Psoas muscle (tissue), 8 donors: ENCODE measurements around the gene ZDHHC5. TPM values are rescaled to one million over a fixed set of nuclear protein-coding genes. Genes with fewer than 3 reads are reported as not detected.
A peak's percentile ranks its signal among the peaks of the same experiment; 100 is the strongest.
"Not testable (repeated sequence)": the region's sequence is repeated elsewhere in the genome, so short reads cannot be mapped to it uniquely, and the experiment has no call there.

Experiments used
- ATAC-seq, 4 donors: fragments of 200-7000 bp; cut with Tn5 transposase; one replicate each; pipeline ENCODE4 v1.9.1; 2020; ENCODE audit warnings: moderate library complexity in 3 of 4, mild to moderate bottlenecking in 2 of 4
- DNase-seq, 2 donors: peaks; one replicate each; pipeline ENCODE4 v3.0.0-alpha.2; 2020
- H3K27ac ChIP-seq: fragments of 200-600 bp; one replicate; pipeline ENCODE4 v1.8.0; 2022
- H3K27me3 ChIP-seq, 3 donors: fragments of 200-600 bp in 1 of 3; one replicate each; pipeline versions ENCODE4 v1.6.1 to v1.8.0; 2013 to 2022; ENCODE audit warnings: low read length in 2 of 3, mild to moderate bottlenecking in 2 of 3, moderate library complexity in 1 of 3; ENCODE audit not compliant: insufficient read depth in 3 of 3
- H3K36me3 ChIP-seq, 2 donors: fragments of 200-600 bp in 1 of 2; one replicate each; pipeline versions ENCODE4 v1.6.1 to v1.8.0; 2013 to 2022; ENCODE audit warnings: low read depth in 1 of 2, mild to moderate bottlenecking in 1 of 2, moderate library complexity in 1 of 2; ENCODE audit not compliant: insufficient read depth in 1 of 2
- H3K4me1 ChIP-seq: fragments of 200-600 bp; one replicate; pipeline ENCODE4 v1.8.0; 2022
- H3K4me3 ChIP-seq: fragments of 200-600 bp; one replicate; pipeline ENCODE4 v1.8.0; 2022; ENCODE audit warnings: mild to moderate bottlenecking
- H3K9me3 ChIP-seq: fragments of 200-600 bp; one replicate; pipeline ENCODE4 v1.8.0; 2022
- WGBS, 3 donors: extraction: QIAGEN DNeasy Blood & Tissue Kit; methylation state at CpG; one replicate each; pipeline versions ENCODE4 v1.1.6 to v1.1.7; 2013; 5-methylcytosine and 5-hydroxymethylcytosine counted together
- intact Hi-C, 2 donors: fragments of 100-400 bp; cut with DNase I; formaldehyde crosslinking; loops; one replicate each; pipeline versions ENCODE4 v1.11.0 to v1.14.2; 2022
- polyA plus RNA-seq, 3 donors: library from polyadenylated mRNA; stranded (reverse); fragments of 200-250 nt; gene quantifications; one replicate each; pipeline ENCODE4 v1.2.3, GENCODE V29; 2013
- total RNA-seq, 4 donors: library from RNA; stranded (reverse); fragmentation: NEBNext Ultra II Directional in 2 of 4; extraction: Animal tissue kit (Norgen Biotek cat#: 25700) in 2 of 4; gene quantifications; one replicate each; pipeline versions ENCODE4 v1.2.1 to v1.2.4, GENCODE V29; 2021 to 2023
- TF ChIP-seq, protein P1 (sequence below): fragments of 200-600 bp; IDR thresholded peaks from one replicate; pipeline ENCODE4 v1.8.0; 2022; ENCODE audit warnings: antibody characterized with exemption
- donor health status: healthy with polysubstance abuse.
- donor health status: DM: no; HTN: no; CAD: no; lungs with moderate emphysema.
- donor health status: Bipolar disorder and iron deficiency.
- donor health status: healthy.
- donor health status: DM: yes; HTN: yes; CAD: no.
- donor health status: DM: no; HTN: no; CAD: no.
- donor health status: DM: no; HTN: no; CAD: no.
- donor health status: DM: yes; HTN: yes; CAD: no.

Gene ZDHHC5
- total and polyA plus RNA-seq, 7 donors: 32.4 to 63.6 (median 58.0) TPM

DNA sequence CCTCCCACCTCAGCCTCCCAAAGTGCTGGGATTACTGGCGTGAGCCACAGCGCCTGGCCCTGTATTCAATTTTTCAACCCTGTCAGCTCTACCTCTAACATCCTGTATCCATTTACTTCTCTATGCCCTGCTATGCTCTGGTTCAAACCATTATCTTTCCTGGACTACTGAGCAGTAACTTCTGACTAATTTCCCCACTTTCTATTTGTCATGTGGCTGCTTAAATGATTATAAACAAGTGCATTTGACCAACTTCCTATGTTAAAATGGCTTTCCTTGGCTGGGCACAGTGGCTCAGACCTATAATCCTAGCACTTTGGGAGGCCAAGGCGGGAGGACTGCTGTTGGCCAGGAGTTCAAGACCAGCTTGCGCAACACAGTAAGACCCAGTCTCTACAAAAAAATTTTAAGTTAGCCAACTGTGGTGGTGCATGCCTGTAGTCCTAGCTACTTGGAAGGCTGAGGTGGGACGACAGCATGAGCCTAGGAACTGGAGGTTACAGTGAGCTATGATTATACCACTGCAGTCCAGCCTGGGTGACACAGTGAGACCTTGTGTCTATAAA, 42.0 kb downstream of the ZDHHC5 start:
- no peaks in the 10 kb centered on the region for H3K9me3 ChIP-seq
- no peak overlapping the region for H3K4me3 ChIP-seq
- no peak overlapping the region for H3K27ac ChIP-seq
- H3K36me3 ChIP-seq: peaks cover 0 to 29% of the 10 kb centered on the region in 2 donors
- intact Hi-C loops: loop anchor here (5.0 kb wide), 2 partner anchors 38 to 43 kb away; partner anchors contain the start of gene ZDHHC5 (in 1 of the 2)
- TF ChIP-seq, protein P1, sequence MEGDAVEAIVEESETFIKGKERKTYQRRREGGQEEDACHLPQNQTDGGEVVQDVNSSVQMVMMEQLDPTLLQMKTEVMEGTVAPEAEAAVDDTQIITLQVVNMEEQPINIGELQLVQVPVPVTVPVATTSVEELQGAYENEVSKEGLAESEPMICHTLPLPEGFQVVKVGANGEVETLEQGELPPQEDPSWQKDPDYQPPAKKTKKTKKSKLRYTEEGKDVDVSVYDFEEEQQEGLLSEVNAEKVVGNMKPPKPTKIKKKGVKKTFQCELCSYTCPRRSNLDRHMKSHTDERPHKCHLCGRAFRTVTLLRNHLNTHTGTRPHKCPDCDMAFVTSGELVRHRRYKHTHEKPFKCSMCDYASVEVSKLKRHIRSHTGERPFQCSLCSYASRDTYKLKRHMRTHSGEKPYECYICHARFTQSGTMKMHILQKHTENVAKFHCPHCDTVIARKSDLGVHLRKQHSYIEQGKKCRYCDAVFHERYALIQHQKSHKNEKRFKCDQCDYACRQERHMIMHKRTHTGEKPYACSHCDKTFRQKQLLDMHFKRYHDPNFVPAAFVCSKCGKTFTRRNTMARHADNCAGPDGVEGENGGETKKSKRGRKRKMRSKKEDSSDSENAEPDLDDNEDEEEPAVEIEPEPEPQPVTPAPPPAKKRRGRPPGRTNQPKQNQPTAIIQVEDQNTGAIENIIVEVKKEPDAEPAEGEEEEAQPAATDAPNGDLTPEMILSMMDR: no peak
- H3K27me3 ChIP-seq: no peaks in the 10 kb centered on the region
- H3K4me1 ChIP-seq: peaks cover 32% of the 10 kb centered on the region
- WGBS, 3 donors: 89 to 95% (median 92%) methylated on average over 5 of the region's 5 CpGs
- DNase-seq (no peak), ATAC-seq (no peak)

DNA sequence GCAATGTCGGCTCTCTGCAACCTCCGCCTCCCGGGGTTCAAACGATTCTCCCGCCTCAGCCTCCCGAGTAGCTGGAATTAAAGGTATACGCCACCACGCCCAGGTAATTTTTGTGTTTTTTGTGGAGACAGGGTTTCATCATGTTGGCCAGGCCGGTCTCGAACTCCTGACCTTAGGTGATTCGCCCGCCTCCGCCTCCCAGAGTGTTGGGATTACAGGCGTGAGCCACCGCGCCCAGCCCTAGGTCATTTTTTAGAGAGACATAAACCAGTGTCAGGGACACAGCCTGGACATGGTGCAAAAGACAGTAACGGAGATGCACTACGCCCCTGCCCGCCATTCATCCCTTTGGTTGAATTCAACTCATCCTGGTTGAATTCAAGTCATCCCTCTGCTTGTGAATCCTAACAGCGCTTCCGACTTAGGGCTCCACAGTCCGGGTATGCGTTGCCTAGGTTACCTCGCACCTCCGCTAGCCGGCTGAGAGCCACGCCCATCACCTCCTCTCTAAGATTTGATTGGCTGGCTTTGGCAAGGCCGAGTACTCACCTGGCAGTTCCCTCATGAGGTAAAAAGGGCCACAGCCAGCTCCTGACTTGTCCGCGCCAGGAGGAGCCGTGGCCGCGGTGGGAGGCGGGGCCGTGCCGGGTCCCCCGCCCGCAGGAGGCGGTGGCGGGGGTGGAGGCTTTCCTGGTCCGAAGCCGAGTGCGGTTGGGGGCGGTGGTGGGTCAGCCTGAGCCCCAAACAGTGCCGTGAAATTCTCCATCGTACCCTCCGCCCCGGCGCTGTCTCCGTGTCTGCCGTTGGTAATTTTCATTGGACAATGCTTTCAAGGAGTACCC, 43.7 kb downstream of the ZDHHC5 start, which contains the start of gene MED19:
Gene MED19 (minus strand): TSS at position 802 of the 842 bp plus-strand sequence. CDS start 36 bp downstream, at position 766.
- peak within 1 kb of the TSS; percentile 88 for H3K27ac ChIP-seq
- H3K4me1 ChIP-seq: peaks cover 36% of the 10 kb centered on the region
- H3K9me3 ChIP-seq: no peaks in the 10 kb centered on the region
- peak; percentile 80 to 88 for DNase-seq
- H3K36me3 ChIP-seq: peaks cover 0 to 17% of the 10 kb centered on the region in 2 donors
- H3K27me3 ChIP-seq: no peaks in the 10 kb centered on the region
- peak; percentile 48 to 67 (median 52) for ATAC-seq
- WGBS, 3 donors: 5 to 7% (median 6%) methylated on average over 51 of the region's 51 CpGs
- peak within 1 kb of the TSS; percentile 93 for H3K4me3 ChIP-seq
- TF ChIP-seq, protein P1: no peak
- intact Hi-C loops: loop anchor here in 1 of 2 donors (1.0 to 5.0 kb wide), 2 partner anchors 30 to 44 kb away; partner anchors contain the start of genes SELENOH and ZDHHC5

DNA sequence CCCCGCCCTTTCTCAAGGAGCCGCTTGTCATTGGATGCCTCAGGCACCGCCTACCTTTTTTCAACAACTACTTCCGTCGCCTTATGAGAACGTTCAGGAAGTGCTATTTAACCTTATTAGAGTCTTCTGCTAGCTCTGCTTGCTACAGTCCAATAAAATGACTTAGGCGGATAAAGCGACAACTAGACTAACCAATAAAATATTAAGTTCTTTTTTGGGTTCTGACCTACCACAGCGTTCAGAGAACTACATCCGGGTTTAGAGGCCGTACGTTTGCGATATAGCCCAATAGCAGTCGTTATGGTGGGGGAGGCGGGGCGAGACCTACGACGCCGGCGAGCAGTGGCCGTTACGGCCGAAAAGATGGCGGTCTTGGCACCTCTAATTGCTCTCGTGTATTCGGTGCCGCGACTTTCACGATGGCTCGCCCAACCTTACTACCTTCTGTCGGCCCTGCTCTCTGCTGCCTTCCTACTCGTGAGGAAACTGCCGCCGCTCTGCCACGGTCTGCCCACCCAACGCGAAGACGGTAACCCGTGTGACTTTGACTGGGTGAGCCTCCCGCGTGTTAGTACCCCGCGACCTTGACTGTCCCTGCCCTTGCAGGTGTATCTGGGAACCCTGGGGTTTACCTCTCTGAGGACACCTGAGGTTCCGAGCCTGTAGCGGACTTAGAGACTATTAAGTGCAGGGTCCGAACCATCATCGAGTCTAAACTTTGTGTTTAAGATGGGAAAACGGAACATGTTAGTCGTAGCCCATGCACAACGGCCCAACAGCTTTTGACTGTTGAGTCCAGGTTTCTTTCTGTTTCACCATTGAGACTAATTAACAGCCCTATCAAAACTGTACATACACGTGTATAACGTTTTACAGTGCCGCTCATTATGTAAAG, 44.6 kb downstream of the ZDHHC5 start, which contains the start of gene TMX2:
Gene TMX2 (plus strand): TSS at position 338 of the 895 bp plus-strand sequence. CDS start 26 bp downstream, at position 364.
- peaks cover 0 to 9% of the 10 kb centered on the region in 2 donors for H3K36me3 ChIP-seq
- H3K9me3 ChIP-seq: no peaks in the 10 kb centered on the region
- peak; percentile 95 to 97 (median 96) for ATAC-seq
- TF ChIP-seq, protein P1: no peak
- no peaks in the 10 kb centered on the region for H3K27me3 ChIP-seq
- peak within 1 kb of the TSS; percentile 93 for H3K4me3 ChIP-seq
- DNase-seq: peak; percentile 91 to 95
- WGBS, 3 donors: 0 to 1% (median 0%) methylated on average over 51 to 53 of the region's 53 CpGs
- intact Hi-C loops: loop anchor here in 1 of 2 donors (1.0 to 5.0 kb wide), 2 partner anchors 29 to 45 kb away; partner anchors contain the start of genes SELENOH and ZDHHC5
- peaks cover 36% of the 10 kb centered on the region for H3K4me1 ChIP-seq
- peak within 1 kb of the TSS; percentile 88 for H3K27ac ChIP-seq

DNA sequence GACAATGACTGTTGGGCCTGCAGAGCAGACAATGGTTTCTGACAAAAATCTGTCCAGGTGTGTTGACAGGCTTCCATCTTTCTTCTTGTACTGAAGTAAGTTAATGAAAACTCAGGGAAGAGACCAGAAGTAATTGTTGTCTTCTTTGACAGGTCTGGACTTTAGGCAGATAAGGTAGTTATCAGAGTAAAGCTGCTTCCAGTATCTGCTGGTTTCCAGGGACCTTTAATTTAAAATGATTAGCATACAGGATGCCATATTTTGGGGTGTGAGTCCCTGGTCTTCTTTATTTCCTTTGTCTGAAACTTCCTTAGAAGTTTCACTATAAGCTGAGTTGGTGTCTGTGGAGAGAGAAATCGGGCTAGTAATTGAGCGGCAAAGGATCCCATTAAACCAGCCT, 45.9 kb downstream of the ZDHHC5 start:
- peaks cover 36% of the 10 kb centered on the region for H3K4me1 ChIP-seq
- peaks cover 0 to 19% of the 10 kb centered on the region in 2 donors for H3K36me3 ChIP-seq
- DNase-seq (no peak), ATAC-seq (no peak)
- no peaks in the 10 kb centered on the region for H3K27me3 ChIP-seq
- intact Hi-C loops: loop anchor here in 1 of 2 donors (5.0 kb wide), 1 partner anchor 47 kb away; the partner anchor contains the start of gene ZDHHC5
- no peak overlapping the region for H3K27ac ChIP-seq
- WGBS, 3 donors: 90 to 97% (median 91%) methylated on average over 2 of the region's 2 CpGs
- H3K9me3 ChIP-seq: no peaks in the 10 kb centered on the region
- TF ChIP-seq, protein P1: no peak
- H3K4me3 ChIP-seq: peak overlapping the region; percentile 93

DNA sequence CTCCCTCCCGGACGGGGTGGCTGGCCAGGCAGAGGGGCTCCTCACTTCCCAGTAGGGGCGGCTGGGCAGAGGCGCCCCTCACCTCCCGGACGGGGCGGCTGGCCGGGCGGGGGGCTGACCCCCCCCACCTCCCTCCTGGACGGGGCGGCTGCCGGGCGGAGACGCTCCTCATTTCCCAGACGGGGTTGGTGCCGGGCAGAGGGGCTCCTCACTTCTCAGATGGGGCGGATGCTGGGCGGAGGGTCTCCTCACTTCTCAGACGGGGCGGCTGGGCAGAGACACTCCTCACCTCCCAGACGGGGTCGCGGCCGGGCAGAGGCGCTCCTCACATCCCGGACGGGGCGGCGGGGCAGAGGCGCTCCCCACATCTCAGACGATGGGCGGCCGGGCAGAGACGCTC, 48.8 kb downstream of the ZDHHC5 start:
- H3K9me3 ChIP-seq, H3K27ac ChIP-seq, H3K4me3 ChIP-seq, H3K27me3 ChIP-seq, DNase-seq, ATAC-seq, intact Hi-C loops: not testable (repeated sequence)
- Histone ChIP-seq H3K4me1 (peaks cover 20% of the 10 kb centered on the region), H3K36me3 (peaks cover 2 to 27% of the 10 kb centered on the region in 2 donors)
- 96 to 99% (median 96%) methylated on average over 11 to 32 of the region's 34 CpGs for WGBS, 3 donors
